HEK293 (cell line): ENCODE data around the gene S100A11.
A peak's percentile ranks its signal among the peaks of the same experiment; 100 is the strongest.

Experiments
- GLIS2 ChIP-seq: fragments of 450-650 bp; formaldehyde crosslinking; IDR thresholded peaks from 2 replicates; pipeline ENCODE4 v1.5.1; 2016; ENCODE audit warnings: missing biosample characterization, missing genetic modification characterization
- HOXC10 ChIP-seq: sonication (generic); formaldehyde crosslinking; IDR thresholded peaks from 2 replicates; pipeline ENCODE4 v1.8.1; 2023; ENCODE audit warnings: mild to moderate bottlenecking, missing genetic modification reagents
- HOXD13 ChIP-seq: sonication (generic); formaldehyde crosslinking; IDR thresholded peaks from 2 replicates; pipeline ENCODE4 v1.8.0; 2022; ENCODE audit warnings: missing genetic modification reagents, borderline replicate concordance
- KLF8 ChIP-seq: fragments of 450-650 bp; formaldehyde crosslinking; IDR thresholded peaks from 2 replicates; pipeline ENCODE4 v1.5.1; 2016; ENCODE audit warnings: missing biosample characterization, missing genetic modification characterization
- RBAK ChIP-seq: fragments of 450-650 bp; formaldehyde crosslinking; IDR thresholded peaks from 2 replicates; pipeline ENCODE4 v1.5.1; 2016; ENCODE audit warnings: missing biosample characterization, missing genetic modification characterization
- TCF7L2 ChIP-seq: IDR thresholded peaks from 2 replicates; pipeline ENCODE4 v1.6.1; 2011; ENCODE audit warnings: low read depth, mild to moderate bottlenecking, inconsistent platforms, low read length, moderate library complexity, borderline replicate concordance
- YY2 ChIP-seq: fragments of 450-650 bp; formaldehyde crosslinking; IDR thresholded peaks from 2 replicates; pipeline ENCODE4 v1.5.1; 2016; ENCODE audit warnings: missing biosample characterization, missing genetic modification characterization
- ZEB2 ChIP-seq: fragments of 450-650 bp; formaldehyde crosslinking; IDR thresholded peaks from 2 replicates; pipeline ENCODE4 v1.5.1; 2016; ENCODE audit warnings: missing biosample characterization, missing genetic modification characterization
- ZNF324 ChIP-seq: fragments of 450-650 bp; formaldehyde crosslinking; IDR thresholded peaks from 2 replicates; pipeline ENCODE4 v1.5.1; 2016; ENCODE audit warnings: missing biosample characterization, missing genetic modification characterization
- ZNF416 ChIP-seq: fragments of 450-650 bp; formaldehyde crosslinking; IDR thresholded peaks from 2 replicates; pipeline ENCODE4 v1.5.1; 2016; ENCODE audit warnings: missing biosample characterization, missing genetic modification characterization
- ZNF473 ChIP-seq: fragments of 450-650 bp; formaldehyde crosslinking; IDR thresholded peaks from 2 replicates; pipeline ENCODE4 v1.5.1; 2017; ENCODE audit warnings: missing biosample characterization, missing genetic modification characterization
- ZNF514 ChIP-seq: fragments of 450-650 bp; formaldehyde crosslinking; IDR thresholded peaks from 2 replicates; pipeline ENCODE4 v1.5.1; 2016; ENCODE audit warnings: missing biosample characterization, missing genetic modification characterization
- ZNF624 ChIP-seq: fragments of 450-650 bp; formaldehyde crosslinking; IDR thresholded peaks from 2 replicates; pipeline ENCODE4 v1.5.1; 2017; ENCODE audit warnings: missing biosample characterization, missing genetic modification characterization
- ZNF76 ChIP-seq: fragments of 450-650 bp; formaldehyde crosslinking; IDR thresholded peaks from 2 replicates; pipeline ENCODE4; 2016; ENCODE audit warnings: low read depth, missing biosample characterization, missing genetic modification characterization, borderline replicate concordance
- TF ChIP-seq, protein P1 (sequence below): fragments of 450-650 bp; formaldehyde crosslinking; conservative IDR thresholded peaks from 2 replicates; pipeline ENCODE4 v1.5.1; 2016; ENCODE audit warnings: low read depth, missing biosample characterization, missing genetic modification characterization
- TF ChIP-seq, protein P2 (sequence below): fragments of 450-650 bp; formaldehyde crosslinking; IDR thresholded peaks from 2 replicates; pipeline ENCODE4 v1.5.1; 2016; ENCODE audit warnings: missing biosample characterization, missing genetic modification characterization, low read depth
- TF ChIP-seq, protein P3 (sequence below): fragments of 450-650 bp; formaldehyde crosslinking; conservative IDR thresholded peaks from 2 replicates; pipeline ENCODE4 v1.5.1; 2016; ENCODE audit warnings: low read depth, missing biosample characterization, missing genetic modification characterization
- TF ChIP-seq, protein P4 (sequence below): fragments of 450-650 bp; formaldehyde crosslinking; IDR thresholded peaks from 2 replicates; pipeline ENCODE4 v1.5.1; 2016; ENCODE audit warnings: missing biosample characterization, missing genetic modification characterization
- TF ChIP-seq, protein P5 (sequence below): fragments of 450-650 bp; formaldehyde crosslinking; IDR thresholded peaks from 2 replicates; pipeline ENCODE4 v1.5.1; 2016; ENCODE audit warnings: missing biosample characterization, missing genetic modification characterization, borderline replicate concordance
- TF ChIP-seq, protein P6 (sequence below): fragments of 450-650 bp; formaldehyde crosslinking; IDR thresholded peaks from 2 replicates; pipeline ENCODE4 v1.5.1; 2016; ENCODE audit warnings: missing biosample characterization, missing genetic modification characterization

The S100A11 gene

DNA sequence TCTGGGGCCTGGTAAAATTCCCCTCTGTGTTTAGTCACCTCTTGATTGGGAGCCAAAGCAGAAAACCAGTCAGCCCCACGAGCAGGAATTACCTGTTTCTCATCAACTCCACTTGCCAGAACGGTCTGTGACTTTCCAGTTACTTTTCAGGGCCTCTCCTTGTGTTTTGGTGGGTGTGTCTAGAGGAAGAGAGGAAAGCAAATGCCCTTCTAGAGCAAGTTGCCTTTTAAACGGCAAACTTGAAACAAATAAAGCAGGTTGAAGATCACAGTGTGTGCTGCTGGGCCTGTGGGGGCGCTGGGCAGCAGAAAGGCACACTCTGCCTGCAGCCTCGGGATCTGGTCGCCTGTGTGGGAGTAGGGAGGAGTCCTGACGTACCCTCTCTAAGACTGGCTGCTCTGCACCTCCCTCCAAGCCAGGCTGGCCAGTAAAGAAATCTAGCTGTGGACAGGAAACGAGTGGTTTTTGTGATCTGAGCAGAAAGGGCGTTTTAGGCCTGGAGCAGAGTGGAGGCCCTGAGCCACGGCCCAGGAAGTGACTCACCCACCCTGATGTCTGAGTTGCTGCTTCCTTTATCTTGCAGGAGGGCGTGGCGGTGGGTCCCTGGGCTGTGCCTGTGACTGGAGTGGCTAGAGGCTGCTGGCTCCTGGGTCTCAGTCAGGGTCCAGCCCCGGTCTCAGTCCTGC is 11.1 kb upstream of the S100A11 start (continued):
- TF ChIP-seq YY2 (tag by site-specific recombination), result no peak
- TF ChIP-seq TCF7L2, result no peak
- peak; percentile 49 for TF ChIP-seq ZNF324 (tag by site-specific recombination)
- TF ChIP-seq ZEB2, result no peak; the same call in 1 of the 2 replicates
- TF ChIP-seq, protein P1, sequence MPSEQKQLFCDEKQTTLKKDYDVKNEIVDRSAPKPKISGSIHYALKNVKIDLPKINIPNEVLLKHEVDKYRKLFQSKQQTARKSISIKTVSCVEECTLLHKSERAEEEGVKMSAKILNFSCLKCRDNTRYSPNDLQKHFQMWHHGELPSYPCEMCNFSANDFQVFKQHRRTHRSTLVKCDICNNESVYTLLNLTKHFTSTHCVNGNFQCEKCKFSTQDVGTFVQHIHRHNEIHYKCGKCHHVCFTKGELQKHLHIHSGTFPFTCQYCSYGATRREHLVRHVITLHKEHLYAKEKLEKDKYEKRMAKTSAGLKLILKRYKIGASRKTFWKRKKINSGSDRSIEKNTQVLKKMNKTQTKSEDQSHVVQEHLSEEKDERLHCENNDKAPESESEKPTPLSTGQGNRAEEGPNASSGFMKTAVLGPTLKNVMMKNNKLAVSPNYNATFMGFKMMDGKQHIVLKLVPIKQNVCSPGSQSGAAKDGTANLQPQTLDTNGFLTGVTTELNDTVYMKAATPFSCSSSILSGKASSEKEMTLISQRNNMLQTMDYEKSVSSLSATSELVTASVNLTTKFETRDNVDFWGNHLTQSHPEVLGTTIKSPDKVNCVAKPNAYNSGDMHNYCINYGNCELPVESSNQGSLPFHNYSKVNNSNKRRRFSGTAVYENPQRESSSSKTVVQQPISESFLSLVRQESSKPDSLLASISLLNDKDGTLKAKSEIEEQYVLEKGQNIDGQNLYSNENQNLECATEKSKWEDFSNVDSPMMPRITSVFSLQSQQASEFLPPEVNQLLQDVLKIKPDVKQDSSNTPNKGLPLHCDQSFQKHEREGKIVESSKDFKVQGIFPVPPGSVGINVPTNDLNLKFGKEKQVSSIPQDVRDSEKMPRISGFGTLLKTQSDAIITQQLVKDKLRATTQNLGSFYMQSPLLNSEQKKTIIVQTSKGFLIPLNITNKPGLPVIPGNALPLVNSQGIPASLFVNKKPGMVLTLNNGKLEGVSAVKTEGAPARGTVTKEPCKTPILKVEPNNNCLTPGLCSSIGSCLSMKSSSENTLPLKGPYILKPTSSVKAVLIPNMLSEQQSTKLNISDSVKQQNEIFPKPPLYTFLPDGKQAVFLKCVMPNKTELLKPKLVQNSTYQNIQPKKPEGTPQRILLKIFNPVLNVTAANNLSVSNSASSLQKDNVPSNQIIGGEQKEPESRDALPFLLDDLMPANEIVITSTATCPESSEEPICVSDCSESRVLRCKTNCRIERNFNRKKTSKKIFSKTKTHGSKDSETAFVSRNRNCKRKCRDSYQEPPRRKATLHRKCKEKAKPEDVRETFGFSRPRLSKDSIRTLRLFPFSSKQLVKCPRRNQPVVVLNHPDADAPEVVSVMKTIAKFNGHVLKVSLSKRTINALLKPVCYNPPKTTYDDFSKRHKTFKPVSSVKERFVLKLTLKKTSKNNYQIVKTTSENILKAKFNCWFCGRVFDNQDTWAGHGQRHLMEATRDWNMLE (tag by site-specific recombination), result peak; percentile 79
- TF ChIP-seq, protein P2, sequence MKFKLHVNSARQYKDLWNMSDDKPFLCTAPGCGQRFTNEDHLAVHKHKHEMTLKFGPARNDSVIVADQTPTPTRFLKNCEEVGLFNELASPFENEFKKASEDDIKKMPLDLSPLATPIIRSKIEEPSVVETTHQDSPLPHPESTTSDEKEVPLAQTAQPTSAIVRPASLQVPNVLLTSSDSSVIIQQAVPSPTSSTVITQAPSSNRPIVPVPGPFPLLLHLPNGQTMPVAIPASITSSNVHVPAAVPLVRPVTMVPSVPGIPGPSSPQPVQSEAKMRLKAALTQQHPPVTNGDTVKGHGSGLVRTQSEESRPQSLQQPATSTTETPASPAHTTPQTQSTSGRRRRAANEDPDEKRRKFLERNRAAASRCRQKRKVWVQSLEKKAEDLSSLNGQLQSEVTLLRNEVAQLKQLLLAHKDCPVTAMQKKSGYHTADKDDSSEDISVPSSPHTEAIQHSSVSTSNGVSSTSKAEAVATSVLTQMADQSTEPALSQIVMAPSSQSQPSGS (tag by site-specific recombination), result no peak
- TF ChIP-seq ZNF624 (tag by site-specific recombination), result no peak
- TF ChIP-seq, protein P3, sequence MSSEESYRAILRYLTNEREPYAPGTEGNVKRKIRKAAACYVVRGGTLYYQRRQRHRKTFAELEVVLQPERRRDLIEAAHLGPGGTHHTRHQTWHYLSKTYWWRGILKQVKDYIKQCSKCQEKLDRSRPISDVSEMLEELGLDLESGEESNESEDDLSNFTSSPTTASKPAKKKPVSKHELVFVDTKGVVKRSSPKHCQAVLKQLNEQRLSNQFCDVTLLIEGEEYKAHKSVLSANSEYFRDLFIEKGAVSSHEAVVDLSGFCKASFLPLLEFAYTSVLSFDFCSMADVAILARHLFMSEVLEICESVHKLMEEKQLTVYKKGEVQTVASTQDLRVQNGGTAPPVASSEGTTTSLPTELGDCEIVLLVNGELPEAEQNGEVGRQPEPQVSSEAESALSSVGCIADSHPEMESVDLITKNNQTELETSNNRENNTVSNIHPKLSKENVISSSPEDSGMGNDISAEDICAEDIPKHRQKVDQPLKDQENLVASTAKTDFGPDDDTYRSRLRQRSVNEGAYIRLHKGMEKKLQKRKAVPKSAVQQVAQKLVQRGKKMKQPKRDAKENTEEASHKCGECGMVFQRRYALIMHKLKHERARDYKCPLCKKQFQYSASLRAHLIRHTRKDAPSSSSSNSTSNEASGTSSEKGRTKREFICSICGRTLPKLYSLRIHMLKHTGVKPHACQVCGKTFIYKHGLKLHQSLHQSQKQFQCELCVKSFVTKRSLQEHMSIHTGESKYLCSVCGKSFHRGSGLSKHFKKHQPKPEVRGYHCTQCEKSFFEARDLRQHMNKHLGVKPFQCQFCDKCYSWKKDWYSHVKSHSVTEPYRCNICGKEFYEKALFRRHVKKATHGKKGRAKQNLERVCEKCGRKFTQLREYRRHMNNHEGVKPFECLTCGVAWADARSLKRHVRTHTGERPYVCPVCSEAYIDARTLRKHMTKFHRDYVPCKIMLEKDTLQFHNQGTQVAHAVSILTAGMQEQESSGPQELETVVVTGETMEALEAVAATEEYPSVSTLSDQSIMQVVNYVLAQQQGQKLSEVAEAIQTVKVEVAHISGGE (tag by site-specific recombination), result no peak; the same call in 1 of the 2 replicates
- TF ChIP-seq ZNF76, result no peak
- TF ChIP-seq, protein P4, sequence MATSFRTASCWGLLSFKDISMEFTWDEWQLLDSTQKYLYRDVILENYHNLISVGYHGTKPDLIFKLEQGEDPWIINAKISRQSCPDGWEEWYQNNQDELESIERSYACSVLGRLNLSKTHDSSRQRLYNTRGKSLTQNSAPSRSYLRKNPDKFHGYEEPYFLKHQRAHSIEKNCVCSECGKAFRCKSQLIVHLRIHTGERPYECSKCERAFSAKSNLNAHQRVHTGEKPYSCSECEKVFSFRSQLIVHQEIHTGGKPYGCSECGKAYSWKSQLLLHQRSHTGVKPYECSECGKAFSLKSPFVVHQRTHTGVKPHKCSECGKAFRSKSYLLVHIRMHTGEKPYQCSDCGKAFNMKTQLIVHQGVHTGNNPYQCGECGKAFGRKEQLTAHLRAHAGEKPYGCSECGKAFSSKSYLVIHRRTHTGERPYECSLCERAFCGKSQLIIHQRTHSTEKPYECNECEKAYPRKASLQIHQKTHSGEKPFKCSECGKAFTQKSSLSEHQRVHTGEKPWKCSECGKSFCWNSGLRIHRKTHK, result no peak
- TF ChIP-seq RBAK, result no peak
- no peak for TF ChIP-seq HOXC10 (CRISPR knock-in tag)
- TF ChIP-seq ZNF416 (tag by site-specific recombination), result no peak
- no peak for TF ChIP-seq ZNF514 (tag by site-specific recombination)
- TF ChIP-seq HOXD13 (CRISPR knock-in tag), result no peak
- no peak for TF ChIP-seq ZNF473
- TF ChIP-seq, protein P5, sequence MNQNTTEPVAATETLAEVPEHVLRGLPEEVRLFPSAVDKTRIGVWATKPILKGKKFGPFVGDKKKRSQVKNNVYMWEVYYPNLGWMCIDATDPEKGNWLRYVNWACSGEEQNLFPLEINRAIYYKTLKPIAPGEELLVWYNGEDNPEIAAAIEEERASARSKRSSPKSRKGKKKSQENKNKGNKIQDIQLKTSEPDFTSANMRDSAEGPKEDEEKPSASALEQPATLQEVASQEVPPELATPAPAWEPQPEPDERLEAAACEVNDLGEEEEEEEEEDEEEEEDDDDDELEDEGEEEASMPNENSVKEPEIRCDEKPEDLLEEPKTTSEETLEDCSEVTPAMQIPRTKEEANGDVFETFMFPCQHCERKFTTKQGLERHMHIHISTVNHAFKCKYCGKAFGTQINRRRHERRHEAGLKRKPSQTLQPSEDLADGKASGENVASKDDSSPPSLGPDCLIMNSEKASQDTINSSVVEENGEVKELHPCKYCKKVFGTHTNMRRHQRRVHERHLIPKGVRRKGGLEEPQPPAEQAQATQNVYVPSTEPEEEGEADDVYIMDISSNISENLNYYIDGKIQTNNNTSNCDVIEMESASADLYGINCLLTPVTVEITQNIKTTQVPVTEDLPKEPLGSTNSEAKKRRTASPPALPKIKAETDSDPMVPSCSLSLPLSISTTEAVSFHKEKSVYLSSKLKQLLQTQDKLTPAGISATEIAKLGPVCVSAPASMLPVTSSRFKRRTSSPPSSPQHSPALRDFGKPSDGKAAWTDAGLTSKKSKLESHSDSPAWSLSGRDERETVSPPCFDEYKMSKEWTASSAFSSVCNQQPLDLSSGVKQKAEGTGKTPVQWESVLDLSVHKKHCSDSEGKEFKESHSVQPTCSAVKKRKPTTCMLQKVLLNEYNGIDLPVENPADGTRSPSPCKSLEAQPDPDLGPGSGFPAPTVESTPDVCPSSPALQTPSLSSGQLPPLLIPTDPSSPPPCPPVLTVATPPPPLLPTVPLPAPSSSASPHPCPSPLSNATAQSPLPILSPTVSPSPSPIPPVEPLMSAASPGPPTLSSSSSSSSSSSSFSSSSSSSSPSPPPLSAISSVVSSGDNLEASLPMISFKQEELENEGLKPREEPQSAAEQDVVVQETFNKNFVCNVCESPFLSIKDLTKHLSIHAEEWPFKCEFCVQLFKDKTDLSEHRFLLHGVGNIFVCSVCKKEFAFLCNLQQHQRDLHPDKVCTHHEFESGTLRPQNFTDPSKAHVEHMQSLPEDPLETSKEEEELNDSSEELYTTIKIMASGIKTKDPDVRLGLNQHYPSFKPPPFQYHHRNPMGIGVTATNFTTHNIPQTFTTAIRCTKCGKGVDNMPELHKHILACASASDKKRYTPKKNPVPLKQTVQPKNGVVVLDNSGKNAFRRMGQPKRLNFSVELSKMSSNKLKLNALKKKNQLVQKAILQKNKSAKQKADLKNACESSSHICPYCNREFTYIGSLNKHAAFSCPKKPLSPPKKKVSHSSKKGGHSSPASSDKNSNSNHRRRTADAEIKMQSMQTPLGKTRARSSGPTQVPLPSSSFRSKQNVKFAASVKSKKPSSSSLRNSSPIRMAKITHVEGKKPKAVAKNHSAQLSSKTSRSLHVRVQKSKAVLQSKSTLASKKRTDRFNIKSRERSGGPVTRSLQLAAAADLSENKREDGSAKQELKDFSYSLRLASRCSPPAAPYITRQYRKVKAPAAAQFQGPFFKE (tag by site-specific recombination), result no peak
- TF ChIP-seq GLIS2 (tag by site-specific recombination), result peak; percentile 91
- no peak for TF ChIP-seq KLF8
- TF ChIP-seq, protein P6, sequence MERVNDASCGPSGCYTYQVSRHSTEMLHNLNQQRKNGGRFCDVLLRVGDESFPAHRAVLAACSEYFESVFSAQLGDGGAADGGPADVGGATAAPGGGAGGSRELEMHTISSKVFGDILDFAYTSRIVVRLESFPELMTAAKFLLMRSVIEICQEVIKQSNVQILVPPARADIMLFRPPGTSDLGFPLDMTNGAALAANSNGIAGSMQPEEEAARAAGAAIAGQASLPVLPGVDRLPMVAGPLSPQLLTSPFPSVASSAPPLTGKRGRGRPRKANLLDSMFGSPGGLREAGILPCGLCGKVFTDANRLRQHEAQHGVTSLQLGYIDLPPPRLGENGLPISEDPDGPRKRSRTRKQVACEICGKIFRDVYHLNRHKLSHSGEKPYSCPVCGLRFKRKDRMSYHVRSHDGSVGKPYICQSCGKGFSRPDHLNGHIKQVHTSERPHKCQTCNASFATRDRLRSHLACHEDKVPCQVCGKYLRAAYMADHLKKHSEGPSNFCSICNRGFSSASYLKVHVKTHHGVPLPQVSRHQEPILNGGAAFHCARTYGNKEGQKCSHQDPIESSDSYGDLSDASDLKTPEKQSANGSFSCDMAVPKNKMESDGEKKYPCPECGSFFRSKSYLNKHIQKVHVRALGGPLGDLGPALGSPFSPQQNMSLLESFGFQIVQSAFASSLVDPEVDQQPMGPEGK (tag by site-specific recombination), result peak; percentile 75
